ENCODE results near the gene AGR3.
"Not testable (repeated sequence)": the region's sequence is repeated elsewhere in the genome, so short reads cannot be mapped to it uniquely, and the experiment has no call there.

The AGR3 gene

DNA sequence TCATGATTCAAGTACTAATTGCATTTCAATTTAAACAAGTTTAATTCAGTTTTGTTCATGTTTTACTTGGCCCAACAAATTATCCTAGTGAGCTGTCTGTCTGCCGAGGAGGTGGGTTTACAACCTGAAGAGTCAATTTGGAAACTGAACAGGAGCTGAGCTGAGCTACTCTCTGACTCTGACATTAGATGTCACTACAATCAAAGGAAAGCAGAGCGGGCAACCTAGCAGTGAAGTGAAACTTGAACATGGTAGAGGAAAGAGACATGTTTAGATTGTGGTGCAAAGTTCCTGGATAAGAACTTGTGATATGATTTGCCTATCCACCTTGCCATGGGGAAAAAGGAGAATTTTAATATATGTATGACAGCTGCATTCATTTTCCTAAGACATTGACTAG, 9.6 kb upstream of the AGR3 start:
- DNase-seq (ENCODE audit: low spot score), result peak; percentile 36

DNA sequence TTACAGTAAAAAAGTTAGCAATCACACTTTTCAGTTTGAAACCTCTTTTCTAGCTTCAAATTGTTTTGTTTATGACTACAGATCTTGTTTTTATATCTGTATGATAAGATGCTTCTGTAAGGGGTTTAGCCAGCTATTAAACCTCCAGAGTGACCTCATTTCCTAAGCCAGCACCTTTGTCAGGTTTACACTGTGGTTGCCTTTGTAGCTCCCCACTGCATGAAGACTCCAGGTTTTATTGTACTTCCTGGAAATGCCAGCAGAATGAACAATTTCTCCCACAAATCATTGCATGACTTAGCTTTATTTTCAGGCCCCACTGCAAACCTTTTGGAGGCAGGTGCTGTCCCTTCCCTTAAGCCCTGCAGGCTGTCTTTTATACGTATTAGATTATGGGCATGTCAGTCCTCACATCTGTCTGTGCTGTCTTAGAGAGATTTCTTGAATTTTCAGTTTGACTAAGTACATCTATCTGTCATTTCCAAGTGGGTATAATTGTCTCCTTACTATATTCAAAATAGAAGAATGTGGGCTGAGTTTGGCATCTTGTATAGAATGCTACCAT, 8.2 kb upstream of the AGR3 start:
- DNase-seq (ENCODE audit: low spot score), result no peak

DNA sequence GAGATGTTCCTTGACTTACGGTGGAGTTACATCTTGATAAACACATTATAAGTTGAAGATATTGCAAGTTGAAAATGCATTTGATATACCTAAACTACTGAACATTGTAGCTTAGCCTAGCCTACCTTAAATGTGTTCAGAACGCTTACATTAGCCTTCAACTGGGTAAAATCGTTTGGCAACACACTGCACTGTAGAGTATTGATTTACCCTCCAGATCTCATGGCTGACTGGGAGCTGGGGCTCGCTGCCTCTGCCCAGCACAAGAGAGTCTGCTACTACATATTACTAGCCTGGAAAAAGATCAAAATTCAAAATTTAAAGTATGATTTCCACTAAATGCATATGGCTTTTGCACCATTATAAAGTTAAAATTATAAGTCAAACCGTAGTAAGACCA, 7.5 kb upstream of the AGR3 start:
- no peak for DNase-seq (ENCODE audit: low spot score)

DNA sequence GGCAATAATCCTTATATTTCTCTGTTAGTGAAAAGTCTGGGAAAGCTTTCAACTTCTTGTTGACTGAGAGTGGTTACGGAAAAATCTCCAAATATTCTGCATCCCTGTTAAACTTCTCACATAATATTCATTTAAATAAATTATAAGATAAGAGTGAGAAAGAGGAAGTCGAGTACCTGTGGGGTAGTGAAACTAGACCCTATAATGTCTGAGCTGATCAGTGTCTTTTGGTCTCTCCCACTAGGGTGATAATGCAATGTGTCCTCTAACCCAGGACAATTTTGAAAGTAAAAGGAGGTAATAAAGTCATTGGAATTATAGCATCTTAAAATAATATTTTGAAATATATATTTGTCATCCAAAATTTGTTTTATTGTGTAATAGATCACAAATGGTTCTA, 2.1 kb upstream of the AGR3 start:
- no peak for DNase-seq (ENCODE audit: low spot score)

DNA sequence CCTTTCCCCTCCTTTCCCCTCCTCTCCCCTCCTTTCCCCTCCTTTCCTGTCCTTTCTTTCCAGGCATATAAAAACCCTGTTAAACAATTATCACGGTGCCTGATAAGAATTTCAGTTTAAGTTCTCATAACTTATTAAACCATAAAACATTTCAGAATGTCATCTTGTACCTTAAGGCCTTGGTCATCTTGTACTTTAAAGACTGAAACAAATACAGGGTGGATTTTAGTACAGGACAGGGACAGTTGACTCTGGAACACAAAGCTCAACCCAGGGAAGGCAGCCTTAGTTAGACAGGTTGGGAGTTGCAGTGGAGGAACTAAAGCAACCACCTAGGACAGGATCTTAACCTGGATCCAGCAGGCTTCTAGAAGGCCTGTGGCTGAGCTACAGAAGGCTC, 1.2 kb downstream of the AGR3 start:
- no peak for DNase-seq (ENCODE audit: low spot score)

DNA sequence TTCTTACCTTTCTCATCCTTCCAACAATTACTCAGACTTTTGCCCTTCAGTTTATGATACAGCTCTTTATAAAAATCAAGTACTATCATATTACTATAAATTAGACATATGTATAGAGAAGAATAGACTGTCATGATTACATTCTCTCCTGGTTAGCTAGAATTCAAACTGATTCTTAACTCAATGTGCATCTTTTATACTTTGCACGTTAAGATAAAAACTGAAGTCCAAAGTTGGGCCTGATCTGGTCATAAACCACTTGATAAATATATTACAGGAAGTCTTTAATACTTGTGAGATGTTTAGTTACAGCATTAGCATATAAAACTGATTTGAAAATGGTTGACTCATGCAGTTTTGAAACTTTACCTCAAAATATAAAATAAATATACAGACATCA, 2.6 kb downstream of the AGR3 start:
- DNase-seq (ENCODE audit: low spot score), result no peak

DNA sequence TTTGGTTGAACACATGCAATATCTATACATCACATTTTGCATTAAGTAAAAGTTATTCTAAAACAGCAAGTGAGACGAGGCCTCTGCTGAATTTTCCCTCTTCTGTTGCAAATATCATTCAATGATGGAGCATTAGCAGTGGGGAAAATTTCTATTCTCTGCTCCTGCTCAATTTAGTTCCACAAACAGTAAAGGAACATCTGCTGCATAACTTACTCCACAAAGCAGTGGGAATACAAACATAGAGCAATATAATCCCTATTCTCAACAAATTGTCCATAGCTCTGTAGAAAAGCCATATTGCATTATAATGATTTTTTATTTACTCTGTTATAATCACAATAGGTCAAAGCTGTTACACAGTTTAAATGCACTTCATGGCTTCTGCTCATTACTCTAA, 5.9 kb downstream of the AGR3 start:
- no peak for DNase-seq (ENCODE audit: low spot score)

DNA sequence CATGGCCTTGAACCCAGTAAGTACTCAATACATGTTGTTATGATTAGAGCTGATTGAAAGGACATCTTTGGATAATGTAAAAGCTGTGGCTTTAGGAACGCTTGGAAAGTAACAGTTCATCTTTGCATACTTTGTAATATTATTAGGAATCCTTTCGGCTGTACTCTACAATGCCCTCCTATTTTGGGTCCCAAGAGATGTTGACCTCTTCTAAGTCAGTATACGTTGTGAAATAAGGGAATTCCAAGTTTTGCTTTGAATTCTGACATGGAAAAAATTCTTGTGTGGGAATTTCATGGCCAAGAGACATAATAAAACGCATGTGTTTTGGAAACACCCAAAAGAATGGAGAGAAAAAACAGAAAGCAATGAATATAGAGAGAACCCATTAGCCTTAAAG, 7.7 kb downstream of the AGR3 start:
- DNase-seq (ENCODE audit: low spot score), result no peak

DNA sequence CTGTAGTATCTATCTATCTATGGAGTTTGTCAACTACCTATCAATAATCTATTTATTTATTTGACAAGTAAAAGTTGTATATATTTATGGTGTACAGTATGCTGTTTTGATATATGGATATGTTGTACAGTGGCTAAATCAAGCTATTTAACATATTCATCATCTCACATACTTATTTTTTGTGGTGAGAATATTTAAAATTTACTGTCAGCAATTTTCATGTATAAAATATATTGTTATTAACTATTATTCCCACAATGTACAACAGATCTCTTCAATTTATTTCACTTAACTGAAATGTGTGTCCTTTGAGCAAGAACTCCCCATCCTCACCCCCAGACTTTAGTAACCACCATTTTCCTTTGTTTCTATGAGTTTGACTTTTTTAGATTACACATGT, 14.5 kb downstream of the AGR3 start:
- no peak for DNase-seq (ENCODE audit: low spot score)

DNA sequence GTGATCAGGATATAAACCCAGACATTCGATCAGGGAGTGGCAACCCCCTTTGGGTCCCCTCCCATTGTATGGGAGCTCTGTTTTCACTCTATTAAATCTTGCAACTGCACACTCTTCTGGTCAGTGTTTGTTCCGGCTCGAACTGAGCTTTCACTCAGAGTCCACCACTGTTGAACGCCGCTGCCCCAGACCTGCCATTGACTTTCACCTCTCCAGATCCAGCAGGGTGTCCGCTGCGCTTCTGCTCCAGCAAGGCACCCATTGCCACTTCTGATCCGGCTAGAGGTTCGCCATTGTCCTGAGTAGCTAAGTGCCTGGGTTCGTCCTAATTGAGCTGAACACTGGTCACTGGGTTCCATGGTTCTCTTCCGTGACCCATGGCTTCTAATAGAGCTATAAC, 28.6 kb downstream of the AGR3 start:
- DNase-seq (ENCODE audit: low spot score), result not testable (repeated sequence)

DNA sequence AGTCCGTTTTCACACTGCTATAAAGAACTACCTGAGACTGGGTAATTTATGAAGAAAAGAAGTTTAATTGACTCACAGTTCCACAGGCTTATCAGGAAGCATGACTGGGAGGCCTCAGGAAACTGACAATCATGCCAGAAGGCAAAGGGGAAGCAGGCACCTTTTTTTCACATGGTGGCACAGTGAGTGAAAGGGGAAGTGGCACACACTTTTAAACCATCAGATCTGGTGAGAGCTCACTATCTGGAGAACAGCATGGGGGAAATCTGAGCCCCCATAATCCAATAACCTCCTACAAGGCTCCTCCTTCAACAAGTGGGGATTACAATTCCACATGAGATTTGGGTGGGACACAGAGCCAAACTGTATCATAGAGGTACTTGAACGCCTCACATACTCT, 30.0 kb downstream of the AGR3 start:
- no peak for DNase-seq (ENCODE audit: low spot score)

DNA sequence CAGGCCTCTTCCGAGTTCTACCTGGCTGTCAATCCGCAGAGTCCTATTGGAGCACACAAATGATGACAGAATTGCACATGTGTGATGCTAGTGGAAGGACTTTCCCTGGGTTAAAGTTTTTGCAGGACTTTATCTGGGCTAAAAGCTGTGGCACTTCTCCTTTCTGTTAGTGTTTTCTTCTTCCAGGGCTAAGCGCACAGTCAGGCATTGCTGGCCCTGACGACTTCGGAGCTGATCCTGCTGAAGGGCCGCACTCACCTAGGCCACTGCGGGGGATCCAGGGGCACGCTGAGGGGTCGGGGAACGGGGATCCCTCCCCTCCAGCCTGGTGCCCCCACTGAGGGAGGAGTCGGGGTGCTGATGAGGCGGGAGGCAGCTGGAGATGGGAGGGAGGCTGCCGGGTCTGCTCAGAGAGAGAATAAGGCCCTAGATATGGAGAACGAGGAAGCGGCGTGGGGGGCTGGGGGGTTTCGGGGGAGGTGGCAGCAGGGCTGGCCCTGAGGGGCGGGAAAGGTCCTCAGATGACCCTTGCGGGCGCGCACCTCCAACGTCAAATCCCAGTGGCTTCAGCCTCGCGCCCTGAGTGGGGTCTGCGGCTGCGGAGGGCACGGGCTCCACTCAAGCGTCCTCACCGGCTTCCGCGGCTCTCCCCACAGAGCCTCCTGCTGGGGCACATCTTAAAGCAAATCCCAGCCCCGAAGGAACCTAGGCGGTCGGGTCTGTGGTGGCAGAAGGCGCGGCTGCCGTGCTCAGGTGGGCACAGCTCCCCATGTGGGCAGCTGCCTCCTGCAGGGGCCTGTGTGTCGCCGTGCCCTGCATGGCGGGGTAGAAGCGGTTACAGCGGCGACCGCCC, 30.9 kb downstream of the AGR3 start:
- DNase-seq (ENCODE audit: low spot score), result no peak

DNA sequence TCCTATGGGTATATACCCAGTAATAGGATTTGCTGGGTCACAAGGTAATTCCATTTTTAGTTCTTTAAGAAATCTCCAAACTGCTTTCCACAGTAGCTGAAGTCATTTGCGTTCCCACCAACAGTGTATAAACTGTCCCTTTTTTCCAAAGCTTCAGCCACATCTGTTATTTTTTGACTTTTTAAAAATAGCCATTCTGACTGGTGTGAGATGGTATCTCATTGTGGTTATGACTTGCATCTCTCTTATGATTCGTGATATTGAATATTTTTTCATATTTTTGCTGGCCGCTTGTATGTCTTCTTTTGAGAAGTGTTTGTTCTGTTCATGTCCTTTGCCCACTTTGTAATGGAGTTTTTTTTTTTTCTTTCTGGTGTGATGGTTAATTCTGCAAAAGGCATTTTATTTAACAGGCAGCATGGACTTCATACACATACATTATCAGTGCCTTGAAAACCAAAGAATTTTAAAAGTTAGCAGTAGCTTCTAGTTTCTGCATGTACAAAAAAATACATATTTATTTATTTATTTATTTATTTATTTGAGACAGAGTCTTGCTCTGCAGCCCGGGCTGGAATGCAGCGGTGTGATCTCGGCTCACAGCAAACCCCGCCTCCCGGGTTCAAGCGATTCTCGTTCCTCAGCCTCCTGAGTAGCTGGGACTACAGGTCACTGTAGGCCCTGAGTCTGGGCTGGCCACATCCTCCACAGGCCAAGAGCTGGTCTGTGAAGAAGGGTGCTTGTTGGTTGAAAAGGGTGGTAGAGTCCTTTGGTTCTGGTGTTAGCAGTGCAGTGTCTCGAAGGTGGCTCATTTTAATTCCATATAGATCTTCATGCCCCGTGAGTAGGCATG, 32.3 kb downstream of the AGR3 start:
- DNase-seq (ENCODE audit: low spot score), result no peak

DNA sequence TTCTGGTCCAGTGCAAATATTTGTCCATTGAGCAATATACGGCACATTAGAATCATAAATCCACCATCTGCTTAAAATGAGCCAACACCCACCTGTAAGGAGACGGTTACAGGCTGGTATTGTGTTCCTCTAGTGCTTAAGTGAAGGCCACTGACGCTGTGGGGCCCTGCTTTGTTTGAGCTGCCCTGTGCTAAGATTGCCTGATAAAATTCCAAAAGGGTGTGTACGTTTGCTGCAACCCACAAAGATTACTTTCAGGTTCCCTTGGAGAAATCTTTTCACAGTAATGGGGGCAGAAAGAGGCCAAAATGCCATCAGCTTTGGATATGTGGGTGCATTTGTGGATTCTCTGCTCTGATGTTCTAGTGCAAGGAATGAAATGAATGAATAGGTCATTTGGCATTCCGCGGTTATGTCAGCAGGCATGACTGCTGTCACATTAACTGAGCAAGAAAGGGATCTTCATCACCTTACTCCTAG, 34.4 kb downstream of the AGR3 start:
- no peak for DNase-seq (ENCODE audit: low spot score)

DNA sequence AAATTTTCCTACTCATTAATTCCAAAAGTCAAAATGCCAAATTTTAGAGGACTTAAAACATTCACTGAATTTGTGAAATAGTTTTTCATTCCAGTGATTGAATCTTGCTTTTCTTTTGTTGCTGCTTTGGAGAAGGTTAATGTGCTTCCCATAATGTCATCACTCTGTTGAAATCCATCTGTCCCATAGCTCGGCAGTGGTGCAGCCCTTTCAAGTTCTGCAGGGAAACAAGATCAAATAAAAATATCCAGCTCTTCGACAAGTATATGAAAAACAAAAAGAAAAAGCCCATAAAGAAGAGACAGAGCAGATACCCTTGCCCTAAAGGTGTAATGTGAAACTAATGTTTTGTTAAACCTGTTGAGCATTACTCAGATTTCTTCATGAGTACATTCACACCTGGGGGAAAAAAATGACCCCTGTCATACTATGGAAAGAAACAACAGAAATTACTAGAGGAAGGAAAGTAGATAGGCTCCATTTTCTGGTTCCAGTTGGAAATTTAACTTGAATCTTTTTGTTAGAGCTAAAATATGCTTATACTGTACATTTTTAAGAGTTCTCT, 35.1 kb downstream of the AGR3 start:
- no peak for DNase-seq (ENCODE audit: low spot score)

DNA sequence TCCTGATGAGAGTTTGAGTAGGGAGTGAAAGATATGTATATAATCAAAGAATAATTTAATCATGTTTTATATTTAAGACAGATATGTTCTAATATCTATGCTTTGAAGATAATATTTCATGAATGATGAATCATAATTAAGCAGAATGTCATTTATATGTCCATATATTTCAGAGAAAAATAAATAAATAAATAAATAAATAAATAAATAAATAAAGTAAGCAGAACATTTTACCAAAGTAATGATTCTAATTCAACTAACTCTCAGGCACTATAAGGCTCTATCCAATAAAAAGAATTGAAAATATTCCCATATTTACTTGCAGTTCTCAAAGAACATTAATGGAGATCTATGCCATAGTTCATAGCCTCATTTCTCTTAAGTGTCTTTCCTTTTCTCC, 36.0 kb downstream of the AGR3 start:
- no peak for DNase-seq (ENCODE audit: low spot score)

DNA sequence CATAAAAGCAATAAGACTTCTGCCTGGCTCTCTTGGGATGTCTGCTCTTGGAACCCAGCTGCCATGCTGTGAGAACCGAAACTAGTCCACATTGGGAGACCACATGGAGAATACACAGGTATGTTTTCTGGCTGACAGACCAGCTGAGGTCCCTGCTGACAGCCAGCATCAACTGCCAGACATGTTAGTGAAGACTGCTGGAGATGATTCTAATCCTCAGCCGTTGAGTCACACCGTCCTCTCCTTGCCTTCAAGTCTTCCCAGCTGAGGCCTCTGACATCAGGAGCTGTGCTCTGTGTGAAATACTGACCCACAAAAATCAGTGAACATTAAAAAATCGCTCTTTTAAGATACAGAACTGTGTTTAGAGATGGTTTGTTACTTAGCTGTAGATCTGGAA, 40.1 kb downstream of the AGR3 start:
- no peak for DNase-seq (ENCODE audit: low spot score)

DNA sequence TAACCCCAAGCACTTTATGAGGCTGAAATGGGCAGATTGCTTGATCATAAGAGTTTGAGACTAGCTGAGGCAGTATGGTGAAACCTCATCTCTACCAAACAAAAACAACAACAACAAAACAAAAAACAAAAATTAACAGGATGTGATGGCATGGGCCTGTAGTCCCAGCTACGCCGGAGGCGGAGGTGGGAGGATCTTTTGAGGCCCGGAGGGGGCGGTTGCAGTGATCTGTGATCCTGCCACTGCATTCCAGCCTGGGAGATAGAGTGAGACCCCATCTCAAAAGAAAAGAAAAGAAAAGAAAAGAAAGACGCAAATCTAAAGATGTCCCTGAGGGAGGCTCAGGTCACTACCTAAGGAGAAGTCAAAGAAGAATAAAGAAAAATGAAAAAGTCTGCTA, 41.7 kb downstream of the AGR3 start:
- no peak for DNase-seq (ENCODE audit: low spot score)

DNA sequence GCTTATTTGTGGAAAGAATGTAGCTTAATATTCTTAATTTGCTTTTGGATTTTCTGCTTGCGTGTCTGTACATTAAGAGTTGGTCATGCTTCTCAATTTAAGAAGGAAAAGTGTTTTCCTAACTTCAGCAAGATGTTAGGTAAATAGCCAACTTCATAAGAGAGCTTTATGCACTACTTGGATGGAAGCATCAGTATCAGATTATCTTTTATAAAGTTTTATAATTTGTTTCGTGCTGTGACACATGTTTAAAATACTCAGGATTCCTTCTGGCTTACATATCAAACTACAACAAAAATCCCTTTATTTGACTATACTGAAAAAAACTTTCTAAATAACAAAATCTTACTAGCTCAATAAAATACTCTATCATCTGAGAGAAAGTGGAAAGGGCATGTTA, 42.1 kb downstream of the AGR3 start:
- DNase-seq (ENCODE audit: low spot score), result no peak

DNA sequence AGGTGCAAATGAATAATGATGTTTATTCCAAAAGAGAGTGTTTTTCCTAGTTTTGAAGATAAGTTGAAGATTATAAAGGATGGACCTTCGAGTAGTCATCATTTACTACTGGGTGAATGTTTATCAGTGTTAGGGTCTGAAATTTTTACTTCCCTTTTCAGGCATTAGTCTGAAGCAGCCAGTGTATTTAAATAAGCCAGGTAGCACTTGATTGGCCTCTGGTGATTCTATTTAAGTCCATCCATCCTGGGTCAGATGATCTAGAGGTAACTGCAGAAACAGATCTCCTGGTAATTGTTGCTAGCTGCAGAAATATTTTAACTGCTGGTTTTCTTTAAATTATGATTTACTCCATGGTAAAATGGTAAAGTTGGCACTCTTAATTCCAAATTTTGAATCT, 42.9 kb downstream of the AGR3 start:
- no peak for DNase-seq (ENCODE audit: low spot score)

DNA sequence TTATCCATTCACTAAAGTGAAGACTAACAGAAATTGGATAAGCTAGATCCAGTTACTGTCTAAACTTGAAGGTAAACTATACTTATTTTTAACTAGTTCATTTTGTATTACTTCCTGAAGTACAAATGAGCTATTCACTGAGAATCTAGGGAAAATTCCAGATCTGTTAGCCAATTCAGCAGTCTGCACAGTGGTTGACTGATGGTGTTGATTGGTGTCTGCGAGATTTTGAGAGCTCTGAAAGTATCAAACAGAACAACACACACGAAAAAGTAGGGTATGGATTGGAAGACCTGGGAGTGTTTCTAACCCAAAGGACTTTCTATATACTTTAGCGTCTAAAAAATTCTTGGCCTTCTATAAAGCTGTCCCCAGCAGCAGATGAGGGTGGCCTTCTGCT, 43.4 kb downstream of the AGR3 start:
- DNase-seq (ENCODE audit: low spot score), result no peak

DNA sequence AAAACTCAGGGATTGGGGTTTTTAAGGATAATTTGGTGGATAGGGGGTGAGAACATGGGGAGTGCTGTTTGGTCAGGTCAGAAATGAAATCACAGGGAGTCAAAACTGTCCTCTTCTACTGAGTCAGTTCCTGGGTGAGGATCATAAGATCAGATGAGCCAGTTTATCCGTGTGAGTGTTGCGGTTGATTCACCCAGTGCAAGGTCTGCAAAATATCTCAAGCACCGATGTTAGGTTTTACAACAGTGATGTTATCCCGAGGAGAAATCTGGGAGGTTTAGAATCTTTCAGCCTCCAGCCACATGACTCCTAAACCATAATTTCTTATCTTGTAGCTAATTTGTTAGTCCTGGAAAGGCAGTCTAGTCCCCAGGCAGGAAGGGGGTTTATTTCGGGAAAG, 45.3 kb downstream of the AGR3 start:
- peak; percentile 14 for DNase-seq (ENCODE audit: low spot score)

DNA sequence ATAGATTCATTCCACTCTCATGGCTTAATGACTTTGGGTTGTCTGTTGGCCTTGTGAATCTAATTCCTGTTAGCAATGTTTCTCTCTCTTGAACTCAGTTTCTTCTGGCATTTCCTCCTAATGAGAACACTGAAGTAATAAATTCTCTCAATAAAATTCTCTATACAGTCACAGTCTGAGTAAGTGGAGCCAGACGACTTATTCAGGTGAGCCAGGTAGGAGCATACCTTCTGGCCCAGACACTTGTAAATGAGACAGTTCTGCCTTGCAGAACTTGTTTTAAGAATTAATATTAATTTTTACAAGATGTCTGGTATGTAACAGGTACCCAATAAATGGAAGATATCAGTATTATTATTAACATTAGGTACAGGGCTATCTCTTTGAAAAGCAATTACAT, 48.4 kb downstream of the AGR3 start:
- DNase-seq (ENCODE audit: low spot score), result no peak

Data from RKO (cell line).